Activated CD4-positive, CD25-positive, alpha-beta regulatory T cell treated with anti-CD3 and anti-CD28 coated beads, Interleukin-2, amount 50 U/mL, for 16 hours (primary cell): Measurements from ENCODE around the gene TKT.

Experiments used
- DNase-seq: peaks from one replicate; pipeline ENCODE4 v3.0.0-alpha.2; 2020; ENCODE audit warnings: low read depth, low spot score

The TKT gene

GRCh38 chr3:53240989-53241972, 14.5 kb downstream of the TKT start:
- DNase-seq, result no peak

- no peak for DNase-seq
These were observed 16.0 kb downstream of the TKT start for GRCh38 chr3:53239800-53240199.

- DNase-seq, result no peak
These were observed 16.9 kb downstream of the TKT start for GRCh38 chr3:53238886-53239285.

GRCh38 chr3:53238051-53238850, 17.6 kb downstream of the TKT start:
- DNase-seq, result no peak

- DNase-seq, result no peak
These were observed 19.5 kb downstream of the TKT start for GRCh38 chr3:53236112-53236841.

GRCh38 chr3:53235545-53235944, 20.3 kb downstream of the TKT start:
- DNase-seq, result no peak

GRCh38 chr3:53234841-53235232, 21.0 kb downstream of the TKT start:
- no peak for DNase-seq

GRCh38 chr3:53234130-53234840, 21.5 kb downstream of the TKT start:
- no peak for DNase-seq

GRCh38 chr3:53232641-53233377, 23.0 kb downstream of the TKT start:
- no peak for DNase-seq

- DNase-seq, result no peak
These were observed 24.0 kb downstream of the TKT start for GRCh38 chr3:53231532-53232511.

- DNase-seq, result no peak
These were observed 25.0 kb downstream of the TKT start for GRCh38 chr3:53230789-53231188.

- no peak for DNase-seq
These were observed 25.7 kb downstream of the TKT start for GRCh38 chr3:53230041-53230621.

- DNase-seq, result no peak
These were observed 26.2 kb downstream of the TKT start for GRCh38 chr3:53229606-53230005.

GRCh38 chr3:53229171-53229570, 26.7 kb downstream of the TKT start:
- no peak for DNase-seq

GRCh38 chr3:53227993-53228885, 27.6 kb downstream of the TKT start:
- DNase-seq, result no peak

GRCh38 chr3:53226841-53227407, 28.9 kb downstream of the TKT start:
- no peak for DNase-seq

- no peak for DNase-seq
These were observed 29.5 kb downstream of the TKT start for GRCh38 chr3:53226142-53226840.
